Measurements from ENCODE around the gene VCX3A.
"Not testable (repeated sequence)": the region's sequence is repeated elsewhere in the genome, so short reads cannot be mapped to it uniquely, and the experiment has no call there.

The VCX3A gene

DNA sequence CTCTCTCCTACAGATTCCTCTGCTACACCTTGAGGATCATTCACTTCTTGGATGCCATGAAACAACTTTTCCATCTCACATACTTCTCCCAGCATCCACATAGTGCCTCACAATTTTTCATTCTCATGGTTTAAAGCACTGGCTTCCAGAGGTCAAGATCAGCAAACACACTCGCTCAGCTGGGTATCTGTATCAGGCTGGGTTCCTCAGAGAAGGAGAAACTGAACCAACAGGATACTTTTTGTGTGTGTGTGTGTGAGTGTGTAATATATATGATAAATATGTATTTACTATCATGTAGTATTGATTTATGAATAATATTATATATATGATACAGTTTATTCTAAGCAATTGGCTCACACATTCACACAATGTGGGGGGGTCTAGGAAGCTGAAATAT lies at the start of gene VCX3A:
Gene VCX3A (minus strand): TSS at position 101 of the 400 bp plus-strand sequence. CDS start 621 bp downstream, outside the sequence.
- not testable (repeated sequence) for DNase-seq (ENCODE audit: low read depth)

DNA sequence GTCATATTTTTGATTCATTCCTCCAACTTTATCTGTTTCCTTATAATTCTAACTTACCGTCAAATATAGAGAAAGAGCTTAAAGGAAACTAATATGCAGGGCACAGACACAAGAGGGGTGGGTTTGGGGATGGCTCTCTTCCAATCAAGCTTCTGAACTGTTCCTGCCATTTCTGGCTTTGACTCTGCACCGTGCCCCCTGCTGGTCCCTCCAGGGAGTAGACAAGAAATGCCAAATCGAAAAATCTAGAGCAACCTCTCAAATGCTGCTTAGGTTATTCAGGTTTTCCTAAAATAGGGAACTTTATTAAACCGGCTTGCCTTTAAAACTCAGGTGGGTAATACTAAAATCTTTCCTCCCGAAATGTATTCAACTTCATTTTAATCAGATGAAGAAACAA lies 39.8 kb upstream of the VCX3A start:
- no peak for DNase-seq (ENCODE audit: low read depth)

GRCh38 chrX:6568031-6568430 lies 33.1 kb upstream of the VCX3A start:
- no peak for DNase-seq (ENCODE audit: low read depth)

- DNase-seq (ENCODE audit: low read depth): no peak
Measured at GRCh38 chrX:6558979-6559378, 24.1 kb upstream of the VCX3A start.

GRCh38 chrX:6557690-6558089 lies 22.8 kb upstream of the VCX3A start:
- DNase-seq (ENCODE audit: low read depth): no peak

GRCh38 chrX:6550999-6551398 lies 16.1 kb upstream of the VCX3A start:
- no peak for DNase-seq (ENCODE audit: low read depth)

DNA sequence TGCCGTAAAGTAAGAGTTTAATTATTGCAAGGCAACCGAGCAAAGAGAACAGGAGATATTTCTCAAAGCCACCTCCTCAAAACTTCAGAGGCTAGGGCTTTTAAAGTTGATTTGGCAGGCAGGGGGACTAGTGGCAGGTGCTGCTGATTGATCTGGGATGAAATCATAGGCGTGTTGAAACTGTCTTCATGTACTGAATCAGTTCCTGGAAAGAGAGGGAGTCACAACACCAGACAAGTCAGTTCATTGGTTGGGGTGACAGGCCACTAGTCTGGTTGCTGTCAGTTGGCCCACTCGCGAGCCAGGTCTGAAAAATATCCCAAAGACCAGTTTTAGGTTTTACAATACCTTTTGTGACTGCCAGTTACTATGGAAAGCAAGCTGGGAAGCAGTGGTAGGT lies 10.8 kb upstream of the VCX3A start:
- no peak for DNase-seq (ENCODE audit: low read depth)

GRCh38 chrX:6526564-6527136 lies 8.3 kb downstream of the VCX3A start:
- DNase-seq (ENCODE audit: low read depth): no peak

GRCh38 chrX:6517376-6517775 lies 17.5 kb downstream of the VCX3A start:
- no peak for DNase-seq (ENCODE audit: low read depth)

DNA sequence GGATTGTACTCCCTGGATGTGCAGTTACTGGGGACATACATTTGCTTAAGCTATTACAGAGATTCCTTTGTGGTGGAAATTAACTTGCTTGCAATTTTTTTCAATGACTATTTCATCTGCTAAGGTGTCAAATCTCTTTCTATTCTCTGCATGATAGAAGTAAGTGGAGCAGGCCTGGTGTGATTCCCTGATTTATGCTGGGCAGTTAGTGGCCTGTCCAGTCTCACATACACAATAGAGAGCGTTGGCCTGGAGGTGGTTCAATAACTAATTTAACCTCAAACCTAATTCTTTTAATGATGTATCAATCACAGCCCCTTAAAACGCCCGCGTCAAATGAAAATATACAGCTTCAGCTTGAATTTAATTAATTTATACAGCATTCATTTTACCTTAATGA lies 28.5 kb downstream of the VCX3A start:
- no peak for DNase-seq (ENCODE audit: low read depth)

GRCh38 chrX:6505960-6506359 lies 29.0 kb downstream of the VCX3A start:
- DNase-seq (ENCODE audit: low read depth): no peak

DNA sequence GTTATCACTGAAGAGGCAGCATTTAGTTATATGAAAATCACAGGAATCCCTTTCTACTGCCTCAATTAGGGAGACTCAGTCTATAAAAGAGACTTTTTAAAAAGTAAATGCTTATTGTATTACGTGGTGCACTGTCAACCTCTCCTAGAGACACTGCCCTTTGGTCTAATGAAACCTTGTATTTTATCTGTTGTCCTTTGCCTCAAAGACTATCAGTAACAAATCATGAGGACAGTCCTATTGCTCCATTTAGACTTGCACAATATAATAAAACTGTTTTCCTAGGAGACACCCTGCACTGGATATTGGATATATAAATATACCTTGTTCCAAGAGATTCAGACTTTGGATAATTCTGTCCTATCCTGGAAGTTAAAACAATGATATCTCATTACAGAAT lies 34.2 kb downstream of the VCX3A start:
- DNase-seq (ENCODE audit: low read depth): no peak

DNA sequence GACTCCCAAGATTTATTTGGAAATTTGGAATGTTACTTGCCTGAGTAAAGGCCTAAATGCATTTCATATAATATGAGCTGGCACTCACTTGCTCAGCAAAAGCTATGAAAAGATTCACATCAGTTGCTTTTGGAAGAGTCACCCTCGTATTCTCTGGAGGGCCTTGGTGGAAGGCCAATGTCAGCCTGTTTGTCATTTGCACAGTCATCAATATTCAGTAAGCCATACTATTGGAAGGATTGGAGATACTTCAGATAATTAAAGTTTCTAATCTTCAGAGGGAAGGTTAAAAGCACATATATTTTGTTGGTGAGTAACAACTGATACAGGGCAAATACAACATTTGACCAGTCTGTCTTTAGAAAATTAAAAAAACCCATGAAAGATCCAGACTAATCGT lies 36.6 kb downstream of the VCX3A start:
- no peak for DNase-seq (ENCODE audit: low read depth)
